Stimulated activated effector memory CD8-positive, alpha-beta T cell treated with anti-CD3 and anti-CD28 coated beads, Interleukin-12 subunit alpha, Interleukin-12 subunit beta, amount 100 ng/mL, for 72 hours (primary cell): ENCODE data around the gene THOP1.

Source experiments
- ATAC-seq: fragments of 150-1000 bp; cut with Tn5 transposase; 2 replicates; pipeline ENCODE4 v1.10.0; 2021
- DNase-seq, 2 donors: peaks; one replicate each; pipeline ENCODE4 v3.0.0; 2021 to 2022; ENCODE audit warnings: low spot score in 2 of 2
- H3K27ac Mint-ChIP-seq: one replicate; pipeline ENCODE4 v1.8.0; 2022; ENCODE audit warnings: mild to moderate bottlenecking, mixed read lengths
- H3K36me3 Mint-ChIP-seq: one replicate; pipeline ENCODE4 v1.8.0; 2022; ENCODE audit warnings: mild to moderate bottlenecking, mixed read lengths
- H3K4me1 Mint-ChIP-seq: one replicate; pipeline ENCODE4 v1.8.0; 2022; ENCODE audit warnings: mixed read lengths
- H3K4me3 Mint-ChIP-seq: one replicate; pipeline ENCODE4 v1.8.0; 2022; ENCODE audit warnings: mild to moderate bottlenecking, mixed read lengths
- H3K9me3 Mint-ChIP-seq: one replicate; pipeline ENCODE4 v1.8.0; 2022; ENCODE audit warnings: mixed read lengths

The THOP1 gene

GRCh38 chr19:2758601-2759313 is 26.5 kb upstream of the THOP1 start:
- DNase-seq (no peak), ATAC-seq (peak; percentile 58)
- Mint-ChIP-seq H3K4me1 (peaks cover 1% of the 10 kb centered on the region), H3K4me3 (no peak overlapping the region), H3K9me3 (no peaks in the 10 kb centered on the region), H3K27ac (no peak overlapping the region), H3K36me3 (peaks cover 83% of the 10 kb centered on the region)

GRCh38 chr19:2759362-2759761 is 25.9 kb upstream of the THOP1 start:
- DNase-seq: no peak
- no peaks in the 10 kb centered on the region for H3K4me1 Mint-ChIP-seq
- H3K4me3 Mint-ChIP-seq: no peak overlapping the region
- H3K36me3 Mint-ChIP-seq: peaks cover 83% of the 10 kb centered on the region
- H3K9me3 Mint-ChIP-seq: no peaks in the 10 kb centered on the region
- H3K27ac Mint-ChIP-seq: no peak overlapping the region
- no peak for ATAC-seq

- ATAC-seq: no peak
- Mint-ChIP-seq H3K27ac (no peak overlapping the region), H3K36me3 (peaks cover 85% of the 10 kb centered on the region), H3K4me1 (no peaks in the 10 kb centered on the region), H3K4me3 (no peak overlapping the region), H3K9me3 (no peaks in the 10 kb centered on the region)
- no peak for DNase-seq
Measured at GRCh38 chr19:2759965-2760364, 25.3 kb upstream of the THOP1 start.

GRCh38 chr19:2761309-2761677 is 24.0 kb upstream of the THOP1 start:
- Mint-ChIP-seq H3K9me3 (no peaks in the 10 kb centered on the region), H3K36me3 (peaks cover 88% of the 10 kb centered on the region), H3K4me1 (no peaks in the 10 kb centered on the region), H3K4me3 (no peak overlapping the region), H3K27ac (no peak overlapping the region)
- DNase-seq: no peak
- ATAC-seq: no peak

- H3K4me1 Mint-ChIP-seq: no peaks in the 10 kb centered on the region
- peaks cover 92% of the 10 kb centered on the region for H3K36me3 Mint-ChIP-seq
- no peaks in the 10 kb centered on the region for H3K9me3 Mint-ChIP-seq
- no peak for DNase-seq
- H3K4me3 Mint-ChIP-seq: no peak overlapping the region
- ATAC-seq: no peak
- no peak overlapping the region for H3K27ac Mint-ChIP-seq
Measured at GRCh38 chr19:2761876-2762782, 23.2 kb upstream of the THOP1 start.

GRCh38 chr19:2762783-2763496 is 22.4 kb upstream of the THOP1 start:
- no peak for DNase-seq
- Mint-ChIP-seq H3K27ac (no peak overlapping the region), H3K36me3 (peaks cover 91% of the 10 kb centered on the region), H3K9me3 (no peaks in the 10 kb centered on the region), H3K4me3 (no peak overlapping the region), H3K4me1 (no peaks in the 10 kb centered on the region)
- ATAC-seq: no peak

GRCh38 chr19:2763687-2764086 is 21.6 kb upstream of the THOP1 start:
- peaks cover 84% of the 10 kb centered on the region for H3K36me3 Mint-ChIP-seq
- no peak overlapping the region for H3K27ac Mint-ChIP-seq
- ATAC-seq: no peak
- no peaks in the 10 kb centered on the region for H3K9me3 Mint-ChIP-seq
- no peaks in the 10 kb centered on the region for H3K4me1 Mint-ChIP-seq
- no peak overlapping the region for H3K4me3 Mint-ChIP-seq
- no peak for DNase-seq

GRCh38 chr19:2764945-2765344 is 20.4 kb upstream of the THOP1 start:
- Mint-ChIP-seq H3K36me3 (peaks cover 72% of the 10 kb centered on the region), H3K9me3 (no peaks in the 10 kb centered on the region), H3K4me1 (no peaks in the 10 kb centered on the region), H3K27ac (no peak overlapping the region), H3K4me3 (no peak overlapping the region)
- DNase-seq: no peak
- ATAC-seq: no peak

- Mint-ChIP-seq H3K27ac (no peak overlapping the region), H3K4me1 (no peaks in the 10 kb centered on the region), H3K36me3 (peaks cover 67% of the 10 kb centered on the region), H3K9me3 (no peaks in the 10 kb centered on the region), H3K4me3 (no peak overlapping the region)
- DNase-seq: no peak
- ATAC-seq: no peak
Measured at GRCh38 chr19:2765376-2765775, 19.9 kb upstream of the THOP1 start.

- Mint-ChIP-seq H3K4me3 (no peak overlapping the region), H3K4me1 (no peaks in the 10 kb centered on the region), H3K36me3 (peaks cover 56% of the 10 kb centered on the region), H3K9me3 (no peaks in the 10 kb centered on the region), H3K27ac (no peak overlapping the region)
- ATAC-seq: no peak
- no peak for DNase-seq
Measured at GRCh38 chr19:2766594-2767372, 18.5 kb upstream of the THOP1 start.

- Mint-ChIP-seq H3K36me3 (peaks cover 47% of the 10 kb centered on the region), H3K27ac (no peak overlapping the region), H3K4me1 (peaks cover 7% of the 10 kb centered on the region), H3K4me3 (no peak overlapping the region), H3K9me3 (no peaks in the 10 kb centered on the region)
- no peak for ATAC-seq
- DNase-seq: no peak
Measured at GRCh38 chr19:2767688-2768087, 17.6 kb upstream of the THOP1 start.

- Mint-ChIP-seq H3K36me3 (peaks cover 40% of the 10 kb centered on the region), H3K4me1 (peaks cover 7% of the 10 kb centered on the region), H3K27ac (no peak overlapping the region), H3K9me3 (no peaks in the 10 kb centered on the region), H3K4me3 (no peak overlapping the region)
- DNase-seq: no peak
- ATAC-seq: no peak
Measured at GRCh38 chr19:2768365-2769132, 16.8 kb upstream of the THOP1 start.

- Mint-ChIP-seq H3K4me3 (no peak overlapping the region), H3K27ac (no peak overlapping the region), H3K4me1 (peaks cover 9% of the 10 kb centered on the region), H3K9me3 (no peaks in the 10 kb centered on the region), H3K36me3 (peaks cover 34% of the 10 kb centered on the region)
- no peak for DNase-seq
- ATAC-seq: no peak
Measured at GRCh38 chr19:2769218-2769617, 16.1 kb upstream of the THOP1 start.
